PC-3 (cell line): ENCODE data around the gene ACBD4.

Experiments used
- CTCF ChIP-seq: fragments of 300-600 bp; sonication (generic); conservative IDR thresholded peaks from 2 replicates; pipeline ENCODE4 v1.5.1; 2017; ENCODE audit warnings: antibody characterized with exemption, low read depth, mild to moderate bottlenecking, low read length
- EZH2 ChIP-seq: fragments of 300-600 bp; sonication (generic); IDR thresholded peaks from one replicate; pipeline ENCODE4 v1.6.1; 2017; ENCODE audit warnings: antibody characterized with exemption, mild to moderate bottlenecking, low read length; ENCODE audit not compliant: unreplicated experiment
- EZH2phosphoT487 ChIP-seq: fragments of 300-600 bp; sonication (generic); IDR thresholded peaks from 2 replicates; pipeline ENCODE4 v1.6.1; 2018; ENCODE audit warnings: mild to moderate bottlenecking, antibody characterized with exemption, low read length, borderline replicate concordance

- TF ChIP-seq CTCF (no peak), EZH2phosphoT487 (no peak), EZH2 (no peak)
These were observed 3.2 kb upstream of the ACBD4 start, which contains the start of gene PLCD3 for GRCh38 chr17:45132320-45132571.
